ENCODE results near the gene ZFP14. TPM values are rescaled to one million over a fixed set of nuclear protein-coding genes. Genes with fewer than 3 reads are reported as not detected.

Gene ZFP14
- total RNA-seq = 9.6 TPM
- polyA plus RNA-seq (ENCODE audit: insufficient read depth in 1 of 8, insufficient read length in 8 of 8, low replicate concordance in 1 of 8) = 1 to 10 TPM; 4.5 to 6.3 (median 5.4) TPM
- long read RNA-seq, donor 1 = 0 reads
- long read RNA-seq, donor 2, full-length matches to known transcripts = 1 of 1 reads
- long read RNA-seq, donor 2, partial matches to known transcripts = 0 of 1 reads
- long read RNA-seq, donor 2, other reads (novel, unspliced or antisense) = 0 of 1 reads
- long read RNA-seq, donor 3 = 0 reads
- long read RNA-seq, donor 4 = 0 reads
- long read RNA-seq, donor 5, full-length matches to known transcripts = 3 of 3 reads
- long read RNA-seq, donor 5, partial matches to known transcripts = 0 of 3 reads
- long read RNA-seq, donor 5, other reads (novel, unspliced or antisense) = 0 of 3 reads
- long read RNA-seq, donor 6 = 0 reads
- long read RNA-seq, donor 7 = 0 reads
- long read RNA-seq, donor 8 = 0 reads
- long read RNA-seq, donor 9 = 0 reads
- long read RNA-seq, donor 10, full-length matches to known transcripts = 1 of 1 reads
- long read RNA-seq, donor 10, partial matches to known transcripts = 0 of 1 reads
- long read RNA-seq, donor 10, other reads (novel, unspliced or antisense) = 0 of 1 reads
- long read RNA-seq, donor 11, full-length matches to known transcripts = 1 of 1 reads
- long read RNA-seq, donor 11, partial matches to known transcripts = 0 of 1 reads
- long read RNA-seq, donor 11, other reads (novel, unspliced or antisense) = 0 of 1 reads

GRCh38 chr19:36378625-36379509 is at the start of gene ZFP14:
ZFP14 (minus strand) TSS chr19:36379201; CDS start chr19:36367892, 11,309 bp downstream.
- H3K27ac ChIP-seq (ENCODE audit: low read length) = peak within 1 kb of the TSS; percentile 91
- peak within 1 kb of the TSS; percentile 72 for H3K4me3 ChIP-seq (ENCODE audit: low read length)
- H3K4me1 ChIP-seq (ENCODE audit: control insufficient read depth, insufficient read depth, low read length) = peaks cover 9% of the 10 kb centered on the region
- no peaks in the 10 kb centered on the region for H3K27me3 ChIP-seq (ENCODE audit: control insufficient read depth, insufficient read depth, low read length)
- WGBS (ENCODE audit: insufficient coverage) = 3% methylated on average over 54 of the region's 69 CpGs
- H3K36me3 ChIP-seq (ENCODE audit: control insufficient read depth, insufficient read depth, low read length) = no peaks in the 10 kb centered on the region
- H3K9me3 ChIP-seq (replicated peaks; ENCODE audit: control insufficient read depth, low read depth, low read length) = peaks cover 3% of the 10 kb centered on the region
- peak; percentile 97 for DNase-seq

GRCh38 chr19:36423925-36424324 is 44.9 kb upstream of the ZFP14 start:
- no peaks in the 10 kb centered on the region for H3K36me3 ChIP-seq (ENCODE audit: control insufficient read depth, insufficient read depth, low read length)
- peaks cover 4% of the 10 kb centered on the region for H3K4me1 ChIP-seq (ENCODE audit: control insufficient read depth, insufficient read depth, low read length)
- WGBS (ENCODE audit: insufficient coverage) = no CpG with 5 or more reads among the region's 4 CpGs
- no peak for DNase-seq
- H3K4me3 ChIP-seq (ENCODE audit: low read length) = no peak overlapping the region
- peaks cover 2% of the 10 kb centered on the region for H3K27me3 ChIP-seq (ENCODE audit: control insufficient read depth, insufficient read depth, low read length)
- H3K27ac ChIP-seq (ENCODE audit: low read length) = no peak overlapping the region
- H3K9me3 ChIP-seq (replicated peaks; ENCODE audit: control insufficient read depth, low read depth, low read length) = no peaks in the 10 kb centered on the region

DNA sequence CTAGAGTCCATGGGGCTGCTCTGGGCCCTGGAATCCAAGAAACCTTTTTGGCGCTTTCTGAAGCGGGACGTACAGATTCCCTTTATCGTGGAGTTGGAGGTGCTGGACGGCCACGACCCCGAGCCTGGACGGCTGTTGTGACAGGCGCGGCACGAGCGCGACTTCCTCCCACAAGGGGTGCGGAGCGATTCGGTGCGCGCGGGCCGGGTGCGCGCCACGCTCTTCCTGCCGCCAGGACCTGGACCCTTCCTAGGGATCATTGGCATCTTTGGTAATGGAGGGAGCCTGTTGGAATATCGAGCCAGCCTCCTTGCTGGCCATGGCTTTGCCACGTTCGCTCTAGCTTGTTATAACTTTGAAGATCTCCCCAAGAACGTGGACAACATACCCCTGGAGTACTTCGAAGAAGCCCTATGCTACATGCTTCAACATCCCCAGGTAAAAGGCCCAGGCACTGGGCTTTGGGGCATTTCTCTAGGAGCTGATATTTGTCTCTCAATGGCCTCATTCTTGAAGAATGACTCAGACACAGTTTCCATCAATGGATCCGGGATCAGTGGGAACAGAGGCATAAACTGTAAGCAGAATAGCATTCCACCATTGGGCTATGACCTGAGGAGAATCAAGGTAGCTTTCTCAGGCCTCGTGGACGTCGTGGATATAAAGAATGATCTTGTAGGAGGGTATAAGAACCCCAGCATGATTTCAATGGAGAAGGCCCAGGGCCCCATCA is 42.9 kb upstream of the ZFP14 start:
- 35% methylated on average over 14 of the region's 33 CpGs for WGBS (ENCODE audit: insufficient coverage)
- DNase-seq = no peak
- no peaks in the 10 kb centered on the region for H3K36me3 ChIP-seq (ENCODE audit: control insufficient read depth, insufficient read depth, low read length)
- no peaks in the 10 kb centered on the region for H3K9me3 ChIP-seq (replicated peaks; ENCODE audit: control insufficient read depth, low read depth, low read length)
- peaks cover 12% of the 10 kb centered on the region for H3K4me1 ChIP-seq (ENCODE audit: control insufficient read depth, insufficient read depth, low read length)
- H3K27me3 ChIP-seq (ENCODE audit: control insufficient read depth, insufficient read depth, low read length) = peaks cover 2% of the 10 kb centered on the region
- no peak overlapping the region for H3K27ac ChIP-seq (ENCODE audit: low read length)
- peak overlapping the region; percentile 51 for H3K4me3 ChIP-seq (ENCODE audit: low read length)

DNA sequence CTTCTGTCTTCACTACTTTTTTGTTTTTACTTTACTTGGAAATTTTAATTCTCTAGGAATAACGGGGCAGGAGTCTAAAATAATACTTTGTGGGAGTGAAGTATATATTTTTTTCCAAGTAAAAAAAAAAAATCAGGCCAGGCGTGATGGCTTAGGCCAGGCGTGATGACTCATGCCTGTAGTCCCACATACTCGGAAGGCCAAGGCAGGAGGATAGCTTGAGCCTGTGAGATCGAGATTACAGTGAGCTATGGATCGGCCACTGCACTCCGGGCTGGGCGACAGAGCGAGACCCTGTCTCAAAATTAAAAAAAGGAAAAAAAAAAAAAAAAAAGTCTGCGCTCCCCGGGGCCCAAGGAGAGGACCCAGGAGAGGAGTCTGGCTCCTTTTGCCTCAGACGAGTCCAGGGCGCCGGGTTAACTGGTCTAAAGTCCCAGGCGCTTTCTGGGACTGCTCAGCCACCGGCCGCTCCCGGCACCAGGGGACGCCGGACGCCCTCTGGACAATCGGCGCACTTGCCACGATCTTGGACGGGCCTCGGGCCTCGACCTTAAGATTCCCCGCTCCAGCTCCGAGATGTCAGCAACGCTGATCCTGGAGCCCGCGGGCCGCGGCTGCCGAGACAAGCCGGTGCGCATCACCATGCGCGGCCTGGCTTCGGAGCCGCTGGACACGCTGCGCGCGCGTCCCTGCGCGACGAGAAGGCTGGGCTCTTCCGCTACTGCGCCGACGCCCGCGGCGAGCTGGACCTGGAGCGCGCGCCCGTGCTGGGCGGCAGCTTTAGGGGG is 42.2 kb upstream of the ZFP14 start:
- Histone ChIP-seq H3K36me3 (ENCODE audit: control insufficient read depth, insufficient read depth, low read length) (no peaks in the 10 kb centered on the region), H3K9me3 (replicated peaks; ENCODE audit: control insufficient read depth, low read depth, low read length) (no peaks in the 10 kb centered on the region), H3K27ac (ENCODE audit: low read length) (no peak overlapping the region), H3K27me3 (ENCODE audit: control insufficient read depth, insufficient read depth, low read length) (peaks cover 2% of the 10 kb centered on the region), H3K4me1 (ENCODE audit: control insufficient read depth, insufficient read depth, low read length) (peaks cover 12% of the 10 kb centered on the region), H3K4me3 (ENCODE audit: low read length) (peak overlapping the region; percentile 51)
- WGBS (ENCODE audit: insufficient coverage) = 6% methylated on average over 60 of the region's 61 CpGs
- peak; percentile 76 for DNase-seq

GRCh38 chr19:36418287-36419001 is 39.4 kb upstream of the ZFP14 start, which contains the start of gene ZFP82:
ZFP82 (minus strand) TSS chr19:36418644; CDS start chr19:36409789, 8,855 bp downstream.
- H3K27ac ChIP-seq (ENCODE audit: low read length) = peak within 1 kb of the TSS; percentile 95
- no peaks in the 10 kb centered on the region for H3K36me3 ChIP-seq (ENCODE audit: control insufficient read depth, insufficient read depth, low read length)
- H3K4me1 ChIP-seq (ENCODE audit: control insufficient read depth, insufficient read depth, low read length) = peaks cover 12% of the 10 kb centered on the region
- DNase-seq = peak; percentile 95
- H3K27me3 ChIP-seq (ENCODE audit: control insufficient read depth, insufficient read depth, low read length) = no peaks in the 10 kb centered on the region
- peaks cover 10% of the 10 kb centered on the region for H3K9me3 ChIP-seq (replicated peaks; ENCODE audit: control insufficient read depth, low read depth, low read length)
- H3K4me3 ChIP-seq (ENCODE audit: low read length) = peak within 1 kb of the TSS; percentile 93
- under 1% methylated on average over 63 of the region's 70 CpGs for WGBS (ENCODE audit: insufficient coverage)

DNA sequence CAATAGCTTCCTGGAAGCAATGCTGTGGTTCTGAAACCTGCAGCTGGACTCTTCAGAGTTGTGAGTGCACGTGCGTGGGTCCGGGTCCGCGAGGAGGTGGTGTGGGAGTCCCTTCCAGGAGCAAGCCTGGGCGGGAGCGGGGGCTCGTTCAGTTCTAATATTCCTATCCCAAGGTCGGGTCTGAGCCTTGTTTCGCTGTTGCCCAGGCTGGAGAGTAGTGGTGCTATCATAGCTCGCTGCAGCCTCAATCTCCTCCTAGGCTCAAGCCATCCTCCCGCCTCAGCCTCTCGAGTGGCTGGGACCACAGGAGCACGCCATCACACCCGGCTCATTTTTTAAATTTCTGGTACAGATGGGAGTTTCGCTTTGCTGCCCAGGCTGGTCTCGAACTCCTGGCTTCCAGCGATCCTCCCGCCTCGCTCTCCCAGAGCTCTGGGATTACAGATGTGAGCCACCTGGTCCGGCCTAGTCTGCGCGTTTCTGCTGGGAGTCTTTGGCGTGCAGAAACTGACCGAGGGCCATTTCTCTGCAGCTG is 38.8 kb upstream of the ZFP14 start:
- peak overlapping the region; percentile 93 for H3K4me3 ChIP-seq (ENCODE audit: low read length)
- peak; percentile 1 for DNase-seq
- peaks cover 12% of the 10 kb centered on the region for H3K4me1 ChIP-seq (ENCODE audit: control insufficient read depth, insufficient read depth, low read length)
- peaks cover 14% of the 10 kb centered on the region for H3K9me3 ChIP-seq (replicated peaks; ENCODE audit: control insufficient read depth, low read depth, low read length)
- H3K27me3 ChIP-seq (ENCODE audit: control insufficient read depth, insufficient read depth, low read length) = no peaks in the 10 kb centered on the region
- H3K27ac ChIP-seq (ENCODE audit: low read length) = peak overlapping the region; percentile 95
- WGBS (ENCODE audit: insufficient coverage) = 8% methylated on average over 13 of the region's 25 CpGs
- no peaks in the 10 kb centered on the region for H3K36me3 ChIP-seq (ENCODE audit: control insufficient read depth, insufficient read depth, low read length)

GRCh38 chr19:36409841-36410240 is 30.8 kb upstream of the ZFP14 start:
- Histone ChIP-seq H3K36me3 (ENCODE audit: control insufficient read depth, insufficient read depth, low read length) (peaks cover 34% of the 10 kb centered on the region), H3K9me3 (replicated peaks; ENCODE audit: control insufficient read depth, low read depth, low read length) (peaks cover 23% of the 10 kb centered on the region), H3K4me3 (ENCODE audit: low read length) (no peak overlapping the region), H3K4me1 (ENCODE audit: control insufficient read depth, insufficient read depth, low read length) (no peaks in the 10 kb centered on the region), H3K27me3 (ENCODE audit: control insufficient read depth, insufficient read depth, low read length) (no peaks in the 10 kb centered on the region), H3K27ac (ENCODE audit: low read length) (no peak overlapping the region)
- no peak for DNase-seq
- WGBS (ENCODE audit: insufficient coverage) = 33% methylated on average over 1 of the region's 5 CpGs

DNA sequence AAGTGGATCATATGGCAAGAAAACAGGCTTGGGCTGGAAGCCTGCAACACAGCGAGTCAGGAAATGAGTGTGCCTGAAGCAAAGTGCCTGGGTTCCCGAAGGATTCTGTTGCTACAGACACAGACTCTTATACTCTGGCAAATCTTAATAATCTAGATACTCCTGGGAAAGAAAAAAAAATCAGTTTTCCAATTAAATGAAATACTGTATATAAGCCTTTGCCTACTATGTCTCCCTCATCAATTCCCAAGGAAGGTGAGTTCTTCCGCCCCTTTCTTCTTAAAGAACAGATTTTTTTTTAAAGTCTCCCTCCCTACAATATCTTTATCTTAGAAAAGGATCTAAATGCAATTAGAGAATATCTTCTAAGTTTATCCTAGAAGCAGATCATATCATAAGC is 29.1 kb upstream of the ZFP14 start:
- Histone ChIP-seq H3K27me3 (ENCODE audit: control insufficient read depth, insufficient read depth, low read length) (no peaks in the 10 kb centered on the region), H3K27ac (ENCODE audit: low read length) (no peak overlapping the region), H3K36me3 (ENCODE audit: control insufficient read depth, insufficient read depth, low read length) (peaks cover 44% of the 10 kb centered on the region), H3K4me1 (ENCODE audit: control insufficient read depth, insufficient read depth, low read length) (no peaks in the 10 kb centered on the region), H3K4me3 (ENCODE audit: low read length) (no peak overlapping the region), H3K9me3 (replicated peaks; ENCODE audit: control insufficient read depth, low read depth, low read length) (peaks cover 23% of the 10 kb centered on the region)
- no peak for DNase-seq
- 67% methylated on average over 1 of the region's 3 CpGs for WGBS (ENCODE audit: insufficient coverage)

All from muscle of leg (tissue), 16 donors.